Activated T-helper 1 cell treated with Interleukin-2 at 50 U/mL for 16 hours (primary cell): ENCODE data around the gene CTSG.
"Not testable (repeated sequence)": the region's sequence is repeated elsewhere in the genome, so short reads cannot be mapped to it uniquely, and the experiment has no call there.

Source experiments
- DNase-seq: peaks from one replicate; pipeline ENCODE4 v3.0.0-alpha.2; 2020; ENCODE audit warnings: low read depth

CTSG gene

DNA sequence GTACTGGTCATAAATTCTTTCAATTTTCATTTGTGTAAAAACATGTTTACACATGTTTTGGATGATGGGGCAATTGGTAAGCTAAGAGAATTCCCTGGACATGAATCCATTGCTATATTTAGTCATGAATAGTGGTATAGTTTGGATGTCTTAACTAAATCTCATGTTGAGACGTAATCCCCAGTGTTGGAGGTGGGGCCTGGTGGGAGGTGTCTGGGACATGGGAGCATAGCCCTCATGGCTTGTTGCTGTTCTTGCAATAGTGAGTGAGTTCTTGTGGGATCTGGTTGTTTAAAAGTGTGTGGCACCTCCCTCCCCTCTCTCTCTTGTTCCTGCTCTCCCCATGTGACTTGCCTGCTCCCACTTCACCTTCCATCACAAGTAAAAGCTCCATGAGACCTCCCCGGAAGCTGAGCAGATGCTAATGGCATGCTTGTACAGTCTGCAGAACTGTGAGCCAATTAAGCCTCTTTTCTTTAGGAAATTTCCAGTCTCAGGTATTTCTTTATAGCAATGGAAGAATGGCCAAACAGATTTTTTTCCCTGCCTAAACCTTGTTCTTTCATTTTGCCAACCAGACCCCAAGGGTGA is 33.6 kb downstream of the CTSG start:
- DNase-seq = no peak

DNA sequence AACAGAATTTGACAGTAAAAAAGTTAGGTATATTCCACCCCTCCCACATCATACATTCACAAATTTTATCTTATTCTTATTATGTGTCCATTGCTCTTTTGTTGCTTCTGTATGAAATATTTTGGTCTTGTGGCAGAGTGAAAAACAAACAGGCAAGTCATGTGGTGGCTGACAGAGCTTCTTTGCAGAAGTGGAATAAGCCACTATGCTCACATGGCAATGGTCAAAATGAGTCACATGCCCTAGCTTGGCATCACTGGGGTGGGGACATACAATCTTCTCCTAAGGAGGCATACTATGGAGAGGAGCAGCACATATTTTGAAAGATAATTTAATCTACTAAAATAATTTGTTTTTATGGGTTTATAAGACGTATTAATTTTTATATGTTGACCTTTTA is 40.3 kb downstream of the CTSG start:
- no peak for DNase-seq

DNA sequence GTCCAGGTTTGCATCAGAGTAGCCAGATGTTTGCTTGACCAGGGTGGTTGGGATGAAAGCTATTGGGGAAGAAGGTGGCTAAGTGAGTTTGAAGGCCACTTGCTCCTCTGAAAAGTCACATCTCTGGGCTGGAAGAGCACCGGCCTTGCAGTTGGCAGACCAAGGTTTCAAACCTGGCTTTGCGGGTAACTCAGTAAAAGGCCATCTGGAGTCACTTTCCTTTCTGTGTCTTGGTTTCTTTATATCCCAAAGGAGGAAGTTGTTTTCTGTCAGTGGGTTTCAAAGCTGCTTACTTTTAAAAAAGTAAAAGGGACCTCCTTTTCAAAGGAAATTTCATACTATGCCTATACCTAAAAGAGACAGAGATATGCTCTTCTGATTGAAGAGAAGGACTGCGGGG is 41.8 kb downstream of the CTSG start:
- DNase-seq = no peak

DNA sequence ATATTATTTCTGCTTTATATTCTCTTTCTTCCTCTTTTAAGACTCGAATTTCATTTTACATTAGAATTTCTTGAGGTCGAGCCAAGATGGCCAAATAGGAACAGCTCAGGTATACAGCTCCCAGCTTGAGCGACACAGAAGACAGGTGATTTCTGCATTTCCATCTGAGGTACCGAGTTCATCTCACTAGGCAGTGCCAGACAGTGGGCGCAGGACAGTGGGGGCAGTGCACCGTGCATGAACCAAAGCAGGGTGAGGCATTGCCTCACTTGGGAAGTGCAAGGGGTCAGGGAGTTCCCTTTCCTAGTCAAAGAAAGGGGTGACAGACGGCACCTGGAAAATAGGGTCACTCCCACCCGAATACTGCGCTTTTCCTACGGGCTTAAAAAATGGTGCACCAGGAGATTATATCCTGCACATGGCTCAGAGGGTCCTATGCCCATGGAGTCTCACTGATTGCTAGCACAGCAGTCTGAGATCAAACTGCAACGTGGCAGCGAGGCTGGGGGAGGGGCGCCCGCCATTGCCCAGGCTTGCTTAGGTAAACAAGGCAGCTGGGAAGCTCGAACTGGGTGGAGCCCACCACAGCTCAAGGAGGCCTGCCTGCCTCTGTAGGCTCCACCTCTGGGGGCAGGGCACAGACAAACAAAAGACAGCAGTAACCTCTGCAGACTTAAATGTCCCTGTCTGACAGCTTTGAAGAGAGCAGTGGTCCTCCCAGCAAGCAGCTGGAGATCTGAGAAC is 50.0 kb downstream of the CTSG start:
- DNase-seq = not testable (repeated sequence)
